Measurements from ENCODE around the gene KCNJ3. TPM values are rescaled to one million over a fixed set of nuclear protein-coding genes. Genes with fewer than 3 reads are reported as not detected.

Gene KCNJ3, protein sequence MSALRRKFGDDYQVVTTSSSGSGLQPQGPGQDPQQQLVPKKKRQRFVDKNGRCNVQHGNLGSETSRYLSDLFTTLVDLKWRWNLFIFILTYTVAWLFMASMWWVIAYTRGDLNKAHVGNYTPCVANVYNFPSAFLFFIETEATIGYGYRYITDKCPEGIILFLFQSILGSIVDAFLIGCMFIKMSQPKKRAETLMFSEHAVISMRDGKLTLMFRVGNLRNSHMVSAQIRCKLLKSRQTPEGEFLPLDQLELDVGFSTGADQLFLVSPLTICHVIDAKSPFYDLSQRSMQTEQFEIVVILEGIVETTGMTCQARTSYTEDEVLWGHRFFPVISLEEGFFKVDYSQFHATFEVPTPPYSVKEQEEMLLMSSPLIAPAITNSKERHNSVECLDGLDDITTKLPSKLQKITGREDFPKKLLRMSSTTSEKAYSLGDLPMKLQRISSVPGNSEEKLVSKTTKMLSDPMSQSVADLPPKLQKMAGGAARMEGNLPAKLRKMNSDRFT
- not detected for total RNA-seq

- Mint-ChIP-seq H3K27ac (no peak within 1 kb of the TSS), H3K9me3 (peaks cover 3 to 4% of the 10 kb centered on the region in 2 donors), H3K36me3 (peaks cover 17 to 18% of the 10 kb centered on the region in 2 donors)
- DNase-seq (ENCODE audit: low spot score in 2 of 2) (no peak), ATAC-seq (no peak)
Measured at GRCh38 chr2:154698296-154698720, at the start of gene KCNJ3. Gene KCNJ3 (plus strand): TSS chr2:154698695. CDS start chr2:154698776, 81 bp downstream.

DNA sequence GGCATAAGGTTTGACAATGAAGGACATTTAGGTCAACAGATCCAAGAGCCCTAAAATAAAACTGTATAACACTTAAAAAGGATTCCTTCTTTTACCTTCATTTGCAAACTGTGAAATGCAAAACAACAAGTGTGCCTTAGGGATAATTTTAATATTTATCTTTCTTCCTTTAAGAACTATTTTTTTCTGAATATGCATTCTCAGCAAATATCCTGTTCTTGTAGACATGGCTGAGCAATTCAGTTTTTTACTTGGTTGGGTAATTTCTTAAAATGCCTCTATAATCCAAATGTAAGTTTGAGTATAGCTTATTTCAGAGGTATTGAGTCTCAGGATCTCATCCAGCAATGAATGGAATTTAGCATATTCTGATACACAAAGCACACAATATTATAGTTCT is 43.0 kb upstream of the KCNJ3 start:
- ATAC-seq = no peak
- no peak for DNase-seq (ENCODE audit: low spot score in 2 of 2)
- no peaks in the 10 kb centered on the region for H3K36me3 Mint-ChIP-seq
- no peaks in the 10 kb centered on the region for H3K9me3 Mint-ChIP-seq
- no peak overlapping the region for H3K27ac Mint-ChIP-seq

DNA sequence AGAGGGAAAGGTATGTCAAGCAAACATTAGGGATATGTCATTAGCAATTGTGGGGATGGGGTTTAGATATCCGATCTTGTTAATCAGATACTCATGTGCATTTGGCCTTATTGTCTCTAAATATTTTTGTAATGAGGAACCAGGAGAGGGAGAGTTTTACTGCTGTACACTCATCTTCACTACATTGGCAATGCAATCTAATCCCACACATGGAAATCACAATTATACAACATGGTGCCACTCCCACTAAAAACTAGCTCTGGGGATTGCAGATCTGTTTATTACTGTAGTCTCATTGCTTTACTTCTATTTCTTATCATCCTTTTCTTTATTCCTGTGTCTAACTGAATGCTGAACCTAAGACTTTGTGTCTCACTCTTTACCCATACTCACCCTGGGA is 39.6 kb upstream of the KCNJ3 start:
- DNase-seq (ENCODE audit: low spot score in 2 of 2) (no peak), ATAC-seq (no peak)
- no peaks in the 10 kb centered on the region for H3K9me3 Mint-ChIP-seq
- H3K27ac Mint-ChIP-seq = no peak overlapping the region
- no peaks in the 10 kb centered on the region for H3K36me3 Mint-ChIP-seq

DNA sequence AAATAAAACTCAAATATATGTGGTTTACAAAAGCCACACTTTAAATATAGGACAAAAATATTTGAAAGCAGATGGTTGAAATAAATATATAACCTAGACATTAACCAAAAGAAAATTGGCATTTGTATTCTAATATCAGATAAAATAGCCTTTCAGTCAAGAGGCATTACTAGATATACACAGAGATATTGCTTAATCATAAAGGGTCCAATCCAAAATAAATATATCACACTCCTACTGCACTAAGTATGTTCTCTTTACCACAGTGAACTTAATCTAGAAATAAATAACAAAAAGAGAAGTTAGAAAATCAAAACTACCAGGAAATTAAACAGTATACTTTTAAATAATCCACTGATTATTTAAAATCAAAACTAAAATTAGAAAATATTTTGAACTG is 34.2 kb upstream of the KCNJ3 start:
- DNase-seq (ENCODE audit: low spot score in 2 of 2) (no peak), ATAC-seq (no peak)
- Mint-ChIP-seq H3K9me3 (no peaks in the 10 kb centered on the region), H3K27ac (no peak overlapping the region), H3K36me3 (no peaks in the 10 kb centered on the region)

DNA sequence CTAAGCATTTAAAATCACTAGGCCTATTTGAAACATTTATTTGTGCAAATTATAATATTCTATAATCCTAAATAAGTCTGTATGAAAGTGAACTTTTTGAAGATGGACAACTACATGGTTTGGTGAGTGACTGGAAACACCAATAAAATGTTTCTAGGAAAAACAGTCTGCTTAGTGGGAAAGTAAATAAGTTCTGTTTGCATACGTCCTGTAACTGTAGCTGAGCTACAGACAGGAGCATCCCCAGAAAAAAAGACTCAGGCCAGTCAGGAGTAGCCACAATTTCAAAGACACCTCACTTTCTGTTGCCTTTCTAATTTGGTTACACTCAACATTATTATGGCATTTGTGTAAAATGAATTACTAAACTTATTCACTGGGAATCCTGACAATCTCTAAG is 28.4 kb upstream of the KCNJ3 start:
- H3K36me3 Mint-ChIP-seq = no peaks in the 10 kb centered on the region
- ATAC-seq (no peak), DNase-seq (ENCODE audit: low spot score in 2 of 2) (no peak)
- no peaks in the 10 kb centered on the region for H3K9me3 Mint-ChIP-seq
- no peak overlapping the region for H3K27ac Mint-ChIP-seq

GRCh38 chr2:154673694-154674093 is 24.8 kb upstream of the KCNJ3 start:
- Mint-ChIP-seq H3K9me3 (peaks cover 0 to 3% of the 10 kb centered on the region in 2 donors), H3K36me3 (no peaks in the 10 kb centered on the region), H3K27ac (no peak overlapping the region)
- ATAC-seq = no peak
- no peak for DNase-seq (ENCODE audit: low spot score in 2 of 2)

- no peaks in the 10 kb centered on the region for H3K36me3 Mint-ChIP-seq
- H3K9me3 Mint-ChIP-seq = peaks cover 0 to 3% of the 10 kb centered on the region in 2 donors
- ATAC-seq = no peak
- no peak for DNase-seq (ENCODE audit: low spot score in 2 of 2)
- no peak overlapping the region for H3K27ac Mint-ChIP-seq
Measured at GRCh38 chr2:154677401-154677800, 21.1 kb upstream of the KCNJ3 start.

- Mint-ChIP-seq H3K9me3 (peaks cover 0 to 8% of the 10 kb centered on the region in 2 donors), H3K36me3 (no peaks in the 10 kb centered on the region), H3K27ac (no peak overlapping the region)
- DNase-seq (ENCODE audit: low spot score in 2 of 2) (no peak), ATAC-seq (no peak)
Measured at GRCh38 chr2:154681741-154682140, 16.8 kb upstream of the KCNJ3 start.

- H3K9me3 Mint-ChIP-seq = peaks cover 2 to 5% of the 10 kb centered on the region in 2 donors
- H3K27ac Mint-ChIP-seq = no peak overlapping the region
- DNase-seq (ENCODE audit: low spot score in 2 of 2) = no peak
- ATAC-seq = no peak
- H3K36me3 Mint-ChIP-seq = no peaks in the 10 kb centered on the region
Measured at GRCh38 chr2:154686162-154686561, 12.3 kb upstream of the KCNJ3 start.

- H3K36me3 Mint-ChIP-seq = no peaks in the 10 kb centered on the region
- no peak for ATAC-seq
- peaks cover 4 to 5% of the 10 kb centered on the region in 2 donors for H3K9me3 Mint-ChIP-seq
- no peak for DNase-seq (ENCODE audit: low spot score in 2 of 2)
- no peak overlapping the region for H3K27ac Mint-ChIP-seq
Measured at GRCh38 chr2:154688373-154688772, 10.1 kb upstream of the KCNJ3 start.

GRCh38 chr2:154689158-154689557 is 9.3 kb upstream of the KCNJ3 start:
- Mint-ChIP-seq H3K9me3 (peaks cover 4 to 5% of the 10 kb centered on the region in 2 donors), H3K36me3 (no peaks in the 10 kb centered on the region), H3K27ac (no peak overlapping the region)
- ATAC-seq (no peak), DNase-seq (ENCODE audit: low spot score in 2 of 2) (no peak)

DNA sequence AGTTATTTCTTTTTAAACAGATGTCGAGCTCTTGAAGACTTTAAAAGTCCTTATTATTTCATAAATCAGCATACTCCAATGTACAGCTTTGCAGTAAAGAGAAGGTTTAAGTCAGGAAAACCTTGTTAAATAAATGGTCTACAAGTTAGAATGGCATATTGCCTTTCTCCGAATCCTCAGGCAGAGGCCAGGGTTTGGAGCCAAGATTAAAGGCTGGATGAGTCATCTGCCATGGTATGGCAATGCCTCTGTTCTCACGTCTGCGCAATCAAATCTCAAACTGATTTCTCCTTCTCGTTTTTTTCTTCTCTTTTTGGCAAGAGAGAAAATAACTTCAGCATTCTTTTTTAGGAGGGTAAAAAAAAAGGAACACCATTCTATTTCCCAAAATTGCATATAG is 5.6 kb upstream of the KCNJ3 start:
- peaks cover 5 to 8% of the 10 kb centered on the region in 2 donors for H3K36me3 Mint-ChIP-seq
- H3K9me3 Mint-ChIP-seq = peaks cover 0 to 4% of the 10 kb centered on the region in 2 donors
- DNase-seq (ENCODE audit: low spot score in 2 of 2) (no peak), ATAC-seq (no peak)
- no peak overlapping the region for H3K27ac Mint-ChIP-seq

- Mint-ChIP-seq H3K36me3 (peaks cover 7 to 8% of the 10 kb centered on the region in 2 donors), H3K27ac (no peak overlapping the region), H3K9me3 (peaks cover 0 to 4% of the 10 kb centered on the region in 2 donors)
- DNase-seq (ENCODE audit: low spot score in 2 of 2) (no peak), ATAC-seq (no peak)
Measured at GRCh38 chr2:154693741-154694340, 4.7 kb upstream of the KCNJ3 start.

DNA sequence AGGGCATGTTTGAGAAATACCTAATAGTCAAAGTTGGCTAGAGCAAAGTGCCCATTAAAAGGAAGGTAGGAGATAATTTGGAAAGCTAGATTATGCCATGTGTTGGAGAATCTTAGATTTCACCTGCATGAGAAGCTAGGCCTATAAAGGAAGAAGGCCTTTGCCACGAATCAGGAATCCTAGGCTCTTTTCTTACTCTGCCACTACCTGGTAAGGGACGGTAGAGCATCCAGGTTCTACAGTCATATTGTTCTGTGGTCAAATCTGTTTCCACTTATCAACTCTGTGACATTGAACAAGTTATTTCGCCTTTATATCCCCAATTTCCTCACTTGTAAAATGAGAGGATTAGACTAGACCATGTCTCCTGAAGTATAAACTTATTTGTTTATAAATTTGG is 3.6 kb upstream of the KCNJ3 start:
- ATAC-seq (no peak), DNase-seq (ENCODE audit: low spot score in 2 of 2) (no peak)
- Mint-ChIP-seq H3K27ac (no peak overlapping the region), H3K36me3 (peaks cover 17 to 18% of the 10 kb centered on the region in 2 donors), H3K9me3 (peaks cover 3 to 8% of the 10 kb centered on the region in 2 donors)

DNA sequence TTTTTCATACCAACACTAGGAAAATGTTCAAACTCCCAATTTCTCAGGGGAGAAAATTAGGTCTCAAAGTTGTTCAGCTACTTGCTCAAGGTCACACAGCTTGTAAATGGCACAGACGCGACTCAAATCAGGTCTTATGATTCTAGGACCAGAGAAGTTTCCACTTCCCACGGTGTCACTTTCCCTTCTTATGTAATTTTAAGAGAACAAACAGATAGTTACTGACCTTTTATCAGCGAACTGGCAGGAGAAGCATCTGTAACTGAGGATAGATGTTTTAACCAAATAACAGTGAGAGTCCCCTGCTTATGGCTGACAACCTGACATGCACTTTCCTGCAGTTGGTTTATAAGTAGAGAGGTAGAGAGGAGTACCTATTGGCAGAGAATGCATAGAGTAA is 2.1 kb upstream of the KCNJ3 start:
- H3K9me3 Mint-ChIP-seq = peaks cover 3 to 4% of the 10 kb centered on the region in 2 donors
- H3K27ac Mint-ChIP-seq = no peak overlapping the region
- DNase-seq (ENCODE audit: low spot score in 2 of 2) = no peak
- ATAC-seq = no peak
- H3K36me3 Mint-ChIP-seq = peaks cover 17 to 18% of the 10 kb centered on the region in 2 donors

DNA sequence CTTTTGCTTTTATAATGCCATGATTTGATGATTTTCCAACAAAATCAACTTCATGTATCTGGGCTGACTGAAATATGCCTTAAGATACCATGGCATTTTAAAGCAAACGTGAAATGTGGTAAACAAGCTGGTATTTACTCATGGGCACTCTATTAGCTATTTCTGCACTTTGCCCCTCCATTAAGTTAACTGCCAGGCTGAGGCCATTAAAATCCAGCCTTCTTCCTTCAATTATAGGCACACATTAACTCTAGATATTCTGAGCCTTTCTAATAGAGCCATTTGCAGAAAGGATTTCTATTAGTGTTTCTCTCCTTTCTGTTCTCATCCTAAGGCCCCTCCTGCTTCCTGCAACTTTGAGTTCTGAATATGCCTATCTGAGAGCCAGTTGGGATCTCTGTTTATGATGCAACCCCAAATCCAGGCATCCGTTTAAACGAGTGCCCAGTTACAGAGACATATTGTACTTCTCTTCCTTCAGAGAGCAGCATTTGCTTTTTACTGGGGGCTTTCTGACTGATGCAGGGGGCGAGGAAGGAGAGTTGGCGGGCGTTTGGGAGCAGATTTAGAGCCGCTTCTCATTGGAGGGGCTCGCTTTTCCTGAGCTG is 1.6 kb upstream of the KCNJ3 start:
- no peak overlapping the region for H3K27ac Mint-ChIP-seq
- DNase-seq (ENCODE audit: low spot score in 2 of 2) = no peak
- H3K36me3 Mint-ChIP-seq = peaks cover 17 to 18% of the 10 kb centered on the region in 2 donors
- no peak for ATAC-seq
- H3K9me3 Mint-ChIP-seq = peaks cover 3 to 4% of the 10 kb centered on the region in 2 donors
